ENCODE data around the gene PPP1R3G. TPM values are rescaled to one million over a fixed set of nuclear protein-coding genes. Genes with fewer than 3 reads are reported as not detected.
"Not testable (repeated sequence)": the region's sequence is repeated elsewhere in the genome, so short reads cannot be mapped to it uniquely, and the experiment has no call there.

PPP1R3G gene
- total RNA-seq, 5 donors from 2014 or later (not counting 1 experiment from before 2014, with no cell fraction given) = 0.06 to 0.07 TPM; not detected in 3

- Histone ChIP-seq H3K9me3 (no peaks in the 10 kb centered on the region), H3K4me3 (ENCODE audit: control insufficient read depth in 1 of 2, extremely low read depth in 1 of 2, low read length in 1 of 2) (no peak overlapping the region), H3K27ac (ENCODE audit: low read length) (no peak overlapping the region), H3K27me3 (replicated peaks in 1 of 2; ENCODE audit: control insufficient read depth in 2 of 2, extremely low read depth in 1 of 2, insufficient read depth in 2 of 2, low read length in 1 of 2) (no peaks in the 10 kb centered on the region), H3K4me1 (ENCODE audit: control insufficient read depth in 1 of 2, extremely low read depth in 1 of 2, insufficient read depth in 2 of 2, low read length in 2 of 2) (no peaks in the 10 kb centered on the region), H3K36me3 (ENCODE audit: control insufficient read depth in 2 of 2, extremely low read depth in 1 of 2, insufficient read depth in 1 of 2, low read length in 1 of 2) (no peaks in the 10 kb centered on the region)
- no peaks in the 10 kb centered on the region for H3K9me3 Mint-ChIP-seq
- 100% methylated on average over 4 of the region's 13 CpGs for WGBS (ENCODE audit: insufficient coverage)
- no peaks in the 10 kb centered on the region for H3K27me3 Mint-ChIP-seq
- CTCF ChIA-PET = no interaction called here
- no peak overlapping the region for H3K27ac Mint-ChIP-seq
- POLR2A ChIA-PET = interaction anchor here in 1 of 2 donors (0.6 kb wide), 1 partner anchor 1878 kb away, joined by 3 read pairs; no protein-coding TSS in a partner anchor
- H3K4me3 Mint-ChIP-seq = no peak overlapping the region
- H3K36me3 Mint-ChIP-seq = peaks cover 19% of the 10 kb centered on the region
- DNase-seq (no peak), ATAC-seq (replicated peaks in 1 of 4) (no peak)
- no peaks in the 10 kb centered on the region for H3K4me1 Mint-ChIP-seq
These were observed 28.0 kb downstream of the PPP1R3G start for GRCh38 chr6:5113096-5113495.

- Histone ChIP-seq H3K27me3 (replicated peaks in 1 of 2; ENCODE audit: control insufficient read depth in 2 of 2, extremely low read depth in 1 of 2, insufficient read depth in 2 of 2, low read length in 1 of 2) (no peaks in the 10 kb centered on the region), H3K36me3 (ENCODE audit: control insufficient read depth in 2 of 2, extremely low read depth in 1 of 2, insufficient read depth in 1 of 2, low read length in 1 of 2) (no peaks in the 10 kb centered on the region), H3K4me3 (ENCODE audit: control insufficient read depth in 1 of 2, extremely low read depth in 1 of 2, low read length in 1 of 2) (no peak overlapping the region), H3K9me3 (no peaks in the 10 kb centered on the region), H3K27ac (ENCODE audit: low read length) (no peak overlapping the region), H3K4me1 (ENCODE audit: control insufficient read depth in 1 of 2, extremely low read depth in 1 of 2, insufficient read depth in 2 of 2, low read length in 2 of 2) (no peaks in the 10 kb centered on the region)
- ChIA-PET POLR2A (no interaction called here), CTCF (no interaction called here)
- no peaks in the 10 kb centered on the region for H3K27me3 Mint-ChIP-seq
- no peak overlapping the region for H3K4me3 Mint-ChIP-seq
- 90% methylated on average over 3 of the region's 10 CpGs for WGBS (ENCODE audit: insufficient coverage)
- no peaks in the 10 kb centered on the region for H3K4me1 Mint-ChIP-seq
- no peak for DNase-seq
- H3K36me3 Mint-ChIP-seq = peaks cover 18% of the 10 kb centered on the region
- no peak for ATAC-seq (replicated peaks in 1 of 4)
- no peak overlapping the region for H3K27ac Mint-ChIP-seq
- no peaks in the 10 kb centered on the region for H3K9me3 Mint-ChIP-seq
These were observed 30.0 kb downstream of the PPP1R3G start for GRCh38 chr6:5115168-5115567.

GRCh38 chr6:5116243-5116991, 31.3 kb downstream of the PPP1R3G start:
- ATAC-seq (replicated peaks in 1 of 4) (no peak), DNase-seq (no peak)
- Mint-ChIP-seq H3K4me1 (no peaks in the 10 kb centered on the region), H3K4me3 (no peak overlapping the region), H3K9me3 (no peaks in the 10 kb centered on the region), H3K27me3 (no peaks in the 10 kb centered on the region), H3K27ac (no peak overlapping the region), H3K36me3 (peaks cover 12% of the 10 kb centered on the region)
- no peak overlapping the region for H3K27ac ChIP-seq (ENCODE audit: low read length)
- H3K27me3 ChIP-seq (replicated peaks in 1 of 2; ENCODE audit: control insufficient read depth in 2 of 2, extremely low read depth in 1 of 2, insufficient read depth in 2 of 2, low read length in 1 of 2) = no peaks in the 10 kb centered on the region
- POLR2A ChIA-PET = no interaction called here
- no peaks in the 10 kb centered on the region for H3K4me1 ChIP-seq (ENCODE audit: control insufficient read depth in 1 of 2, extremely low read depth in 1 of 2, insufficient read depth in 2 of 2, low read length in 2 of 2)
- no peaks in the 10 kb centered on the region for H3K36me3 ChIP-seq (ENCODE audit: control insufficient read depth in 2 of 2, extremely low read depth in 1 of 2, insufficient read depth in 1 of 2, low read length in 1 of 2)
- 100% methylated on average over 1 of the region's 9 CpGs for WGBS (ENCODE audit: insufficient coverage)
- no peaks in the 10 kb centered on the region for H3K9me3 ChIP-seq
- no peak overlapping the region for H3K4me3 ChIP-seq (ENCODE audit: control insufficient read depth in 1 of 2, extremely low read depth in 1 of 2, low read length in 1 of 2)
- CTCF ChIA-PET = no interaction called here

- Mint-ChIP-seq H3K4me3 (no peak overlapping the region), H3K27me3 (no peaks in the 10 kb centered on the region), H3K27ac (no peak overlapping the region), H3K9me3 (no peaks in the 10 kb centered on the region), H3K36me3 (peaks cover 5% of the 10 kb centered on the region), H3K4me1 (no peaks in the 10 kb centered on the region)
- ATAC-seq (replicated peaks in 1 of 4) (no peak), DNase-seq (no peak)
- 91% methylated on average over 12 of the region's 17 CpGs for WGBS (ENCODE audit: insufficient coverage)
- ChIA-PET CTCF (no interaction called here), POLR2A (no interaction called here)
- Histone ChIP-seq H3K27me3 (replicated peaks in 1 of 2; ENCODE audit: control insufficient read depth in 2 of 2, extremely low read depth in 1 of 2, insufficient read depth in 2 of 2, low read length in 1 of 2) (no peaks in the 10 kb centered on the region), H3K36me3 (ENCODE audit: control insufficient read depth in 2 of 2, extremely low read depth in 1 of 2, insufficient read depth in 1 of 2, low read length in 1 of 2) (no peaks in the 10 kb centered on the region), H3K27ac (ENCODE audit: low read length) (no peak overlapping the region), H3K9me3 (no peaks in the 10 kb centered on the region), H3K4me3 (ENCODE audit: control insufficient read depth in 1 of 2, extremely low read depth in 1 of 2, low read length in 1 of 2) (no peak overlapping the region), H3K4me1 (ENCODE audit: control insufficient read depth in 1 of 2, extremely low read depth in 1 of 2, insufficient read depth in 2 of 2, low read length in 2 of 2) (no peaks in the 10 kb centered on the region)
These were observed 34.2 kb downstream of the PPP1R3G start for GRCh38 chr6:5119090-5119951.

GRCh38 chr6:5120011-5120410, 34.9 kb downstream of the PPP1R3G start:
- H3K9me3 ChIP-seq = no peaks in the 10 kb centered on the region
- ChIA-PET CTCF (no interaction called here), POLR2A (no interaction called here)
- H3K4me1 ChIP-seq (ENCODE audit: control insufficient read depth in 1 of 2, extremely low read depth in 1 of 2, insufficient read depth in 2 of 2, low read length in 2 of 2) = no peaks in the 10 kb centered on the region
- H3K4me3 ChIP-seq (ENCODE audit: control insufficient read depth in 1 of 2, extremely low read depth in 1 of 2, low read length in 1 of 2) = no peak overlapping the region
- WGBS (ENCODE audit: insufficient coverage) = 81% methylated on average over 8 of the region's 10 CpGs
- no peak for ATAC-seq (replicated peaks in 1 of 4)
- Mint-ChIP-seq H3K4me1 (no peaks in the 10 kb centered on the region), H3K27me3 (no peaks in the 10 kb centered on the region), H3K4me3 (no peak overlapping the region), H3K27ac (no peak overlapping the region), H3K9me3 (no peaks in the 10 kb centered on the region), H3K36me3 (peaks cover 5% of the 10 kb centered on the region)
- no peaks in the 10 kb centered on the region for H3K27me3 ChIP-seq (replicated peaks in 1 of 2; ENCODE audit: control insufficient read depth in 2 of 2, extremely low read depth in 1 of 2, insufficient read depth in 2 of 2, low read length in 1 of 2)
- no peak for DNase-seq
- H3K36me3 ChIP-seq (ENCODE audit: control insufficient read depth in 2 of 2, extremely low read depth in 1 of 2, insufficient read depth in 1 of 2, low read length in 1 of 2) = no peaks in the 10 kb centered on the region
- no peak overlapping the region for H3K27ac ChIP-seq (ENCODE audit: low read length)

- H3K9me3 ChIP-seq; H3K36me3 Mint-ChIP-seq; H3K9me3 Mint-ChIP-seq; H3K36me3 ChIP-seq (ENCODE audit: control insufficient read depth in 2 of 2, extremely low read depth in 1 of 2, insufficient read depth in 1 of 2, low read length in 1 of 2); H3K27me3 Mint-ChIP-seq; H3K27me3 ChIP-seq (replicated peaks in 1 of 2; ENCODE audit: control insufficient read depth in 2 of 2, extremely low read depth in 1 of 2, insufficient read depth in 2 of 2, low read length in 1 of 2); H3K4me1 ChIP-seq (ENCODE audit: control insufficient read depth in 1 of 2, extremely low read depth in 1 of 2, insufficient read depth in 2 of 2, low read length in 2 of 2); H3K27ac Mint-ChIP-seq; H3K27ac ChIP-seq (ENCODE audit: low read length); POLR2A ChIA-PET; DNase-seq; H3K4me1 Mint-ChIP-seq; H3K4me3 Mint-ChIP-seq; H3K4me3 ChIP-seq (ENCODE audit: control insufficient read depth in 1 of 2, extremely low read depth in 1 of 2, low read length in 1 of 2); ATAC-seq (replicated peaks in 1 of 4): not testable (repeated sequence)
- WGBS (ENCODE audit: insufficient coverage) = 96% methylated on average over 4 of the region's 8 CpGs
- CTCF ChIA-PET = interaction anchor here in 1 of 2 donors (0.5 kb wide), 1 partner anchor 21 kb away, joined by 3 read pairs; no protein-coding TSS in a partner anchor
These were observed 35.4 kb downstream of the PPP1R3G start for GRCh38 chr6:5120543-5120942.

Measured in T-cell (primary cell).